ENCODE measurements around the gene SAPCD1. TPM values are rescaled to one million over a fixed set of nuclear protein-coding genes. Genes with fewer than 3 reads are reported as not detected.

SAPCD1 gene
- 1 to 10 TPM in 2 of 4 donors, not detected in 2; 2.0 to 8.3 TPM for total RNA-seq

- TF ChIP-seq CTCF (IDR thresholded peaks at IDR 0.05; ENCODE audit: low read depth) = no peak
These were observed at the start of gene SAPCD1 for GRCh38 chr6:31762356-31762755. Gene SAPCD1 (plus strand): TSS chr6:31762656. CDS start chr6:31763055, 399 bp downstream.

- no peak for TF ChIP-seq CTCF (IDR thresholded peaks at IDR 0.05; ENCODE audit: low read depth)
These were observed 49.0 kb upstream of the SAPCD1 start for GRCh38 chr6:31713465-31713864.

- no peak for TF ChIP-seq CTCF (IDR thresholded peaks at IDR 0.05; ENCODE audit: low read depth)
These were observed 48.3 kb upstream of the SAPCD1 start for GRCh38 chr6:31713991-31714684.

GRCh38 chr6:31715022-31715958, 47.2 kb upstream of the SAPCD1 start, which contains the start of gene LY6G6D:
Gene LY6G6D (plus strand): TSS chr6:31715348. CDS start chr6:31715356, 8 bp downstream.
- no peak for TF ChIP-seq CTCF (IDR thresholded peaks at IDR 0.05; ENCODE audit: low read depth)

GRCh38 chr6:31717499-31718222, 44.8 kb upstream of the SAPCD1 start:
- TF ChIP-seq CTCF (IDR thresholded peaks at IDR 0.05; ENCODE audit: low read depth) = no peak

GRCh38 chr6:31718265-31718664, 44.2 kb upstream of the SAPCD1 start:
- no peak for TF ChIP-seq CTCF (IDR thresholded peaks at IDR 0.05; ENCODE audit: low read depth)

Measured in subcutaneous adipose tissue (tissue), 4 donors.